GM19193 (cell line): ENCODE measurements around the gene SLC26A4.

Source experiments
- POLR2A ChIP-seq: IDR thresholded peaks from 4 replicates; pipeline ENCODE4 v1.6.1; 2011; ENCODE audit not compliant: insufficient read depth, insufficient read length; ENCODE audit errors: extremely low read depth

SLC26A4 gene

DNA sequence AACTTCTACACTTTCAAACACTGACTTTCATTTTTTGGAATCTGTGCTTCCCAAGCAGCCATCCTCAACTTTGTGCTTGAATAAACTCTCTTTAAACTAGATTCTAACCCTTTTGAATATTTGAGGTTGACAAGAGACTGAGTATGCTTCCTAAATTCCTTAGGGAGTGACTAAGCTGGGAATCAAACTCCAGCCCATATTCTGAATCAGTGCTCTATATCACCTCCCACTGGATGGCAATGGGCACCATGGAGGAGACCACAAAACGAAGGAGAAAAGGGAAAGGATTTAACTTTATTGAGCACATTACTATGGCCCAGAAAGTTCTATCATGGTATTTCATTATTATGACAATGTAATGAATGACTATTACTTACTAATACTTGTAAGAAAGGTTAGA is 17.2 kb upstream of the SLC26A4 start:
- TF ChIP-seq POLR2A = no peak

DNA sequence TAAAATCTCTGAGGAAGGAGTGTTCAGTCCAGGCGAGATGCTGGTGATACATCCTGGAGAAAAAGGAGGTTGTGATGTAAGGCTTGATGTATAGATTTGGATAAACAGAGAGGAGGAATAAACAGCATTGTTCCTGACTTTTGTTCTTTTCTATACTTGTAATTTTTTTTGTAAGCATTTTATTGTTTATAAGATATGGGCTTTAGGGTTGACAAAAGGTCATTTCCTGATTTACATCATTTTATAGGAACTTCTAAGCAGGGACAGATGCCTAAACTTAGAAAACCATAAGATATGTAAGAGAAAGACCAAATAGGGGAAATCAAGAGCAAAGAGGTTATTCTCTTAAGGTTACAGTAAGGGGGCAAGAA is 16.7 kb upstream of the SLC26A4 start:
- no peak for TF ChIP-seq POLR2A

DNA sequence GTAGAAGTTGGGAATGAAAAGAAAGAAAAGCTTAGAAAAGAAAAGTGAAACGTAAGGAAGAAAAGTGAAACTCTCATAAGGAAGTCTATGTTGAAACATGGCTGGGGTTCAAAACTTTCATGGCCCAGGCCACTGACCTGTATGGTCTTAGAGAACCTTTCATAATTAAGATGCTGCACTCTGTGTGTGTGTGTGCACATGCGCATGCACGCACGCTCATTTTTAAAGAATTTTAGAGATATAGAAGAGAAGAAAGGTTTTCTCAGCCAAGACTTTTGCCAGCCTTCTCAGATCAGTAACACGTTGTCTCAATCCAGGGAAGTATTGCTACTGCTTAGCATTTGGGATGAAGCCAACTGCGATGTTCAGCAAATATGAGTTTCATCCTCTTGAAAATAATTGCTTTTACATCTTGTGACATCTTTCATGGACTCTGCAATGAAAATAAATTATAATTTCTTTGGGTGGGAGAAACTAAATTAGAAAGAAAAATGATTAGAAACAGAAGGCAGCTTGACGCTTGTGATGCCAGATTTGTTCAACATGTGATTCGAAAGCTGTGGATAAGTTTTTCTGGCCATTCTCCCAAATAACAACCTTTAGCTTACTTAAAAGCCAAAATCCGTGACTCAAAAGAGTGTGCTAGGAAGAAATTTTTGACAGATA is 16.2 kb upstream of the SLC26A4 start:
- TF ChIP-seq POLR2A = no peak

DNA sequence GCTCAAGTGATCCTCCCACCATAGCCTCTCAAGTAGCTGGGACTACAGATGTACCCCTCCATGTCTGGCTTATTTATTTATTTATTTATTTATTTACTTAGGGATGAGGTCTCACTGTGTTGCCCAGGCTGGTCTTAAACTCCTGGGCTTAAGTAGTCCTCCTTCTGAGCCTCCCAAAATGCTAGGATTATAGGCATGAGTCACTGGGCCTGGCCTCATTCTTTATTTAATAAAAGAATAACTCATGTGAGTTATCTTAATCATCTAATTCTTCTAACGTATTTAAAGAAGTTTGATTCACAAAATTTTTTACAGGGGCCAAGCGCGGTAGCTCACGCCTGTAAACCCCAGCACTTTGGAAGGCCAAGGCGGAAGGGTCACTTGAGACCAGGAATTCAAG is 8.0 kb upstream of the SLC26A4 start:
- TF ChIP-seq POLR2A = no peak

DNA sequence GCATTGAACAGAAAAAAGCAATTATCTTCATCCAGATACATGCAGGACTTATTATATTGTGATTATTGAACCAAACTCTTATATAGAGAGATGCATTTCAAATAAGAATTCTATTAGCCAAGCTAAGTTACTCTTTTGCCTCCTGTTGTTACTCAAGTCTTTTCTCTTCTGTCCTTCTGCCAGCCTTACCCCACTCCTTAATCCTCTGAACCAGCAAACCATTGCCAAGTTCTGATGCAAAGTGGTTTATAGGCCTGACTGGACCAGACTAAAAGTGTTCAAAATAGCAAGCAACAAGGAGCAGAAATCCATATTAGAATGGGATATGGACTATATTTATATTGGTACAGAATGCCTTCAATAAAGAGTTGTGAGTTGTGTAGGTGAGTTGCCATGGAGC is 2.2 kb upstream of the SLC26A4 start:
- no peak for TF ChIP-seq POLR2A

DNA sequence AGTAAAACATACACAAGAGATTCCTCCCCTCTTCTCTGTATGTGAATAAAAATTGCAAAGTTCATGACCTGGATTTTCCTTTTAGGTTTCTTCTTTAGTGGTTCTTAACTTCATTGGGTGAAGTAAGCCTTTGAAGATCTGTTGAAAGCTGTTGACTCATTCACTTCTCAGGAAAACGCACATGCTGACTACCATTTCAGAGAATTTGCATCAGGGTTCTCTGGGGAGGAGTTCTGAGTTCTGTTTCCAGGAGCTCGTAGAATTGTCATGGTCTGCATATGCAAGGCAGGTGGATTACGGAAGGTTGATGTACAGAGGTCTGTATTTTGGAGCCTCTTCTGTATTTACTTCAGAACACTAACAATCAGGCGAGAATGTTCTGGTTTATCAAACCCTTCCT is 962 bp upstream of the SLC26A4 start:
- TF ChIP-seq POLR2A = no peak

DNA sequence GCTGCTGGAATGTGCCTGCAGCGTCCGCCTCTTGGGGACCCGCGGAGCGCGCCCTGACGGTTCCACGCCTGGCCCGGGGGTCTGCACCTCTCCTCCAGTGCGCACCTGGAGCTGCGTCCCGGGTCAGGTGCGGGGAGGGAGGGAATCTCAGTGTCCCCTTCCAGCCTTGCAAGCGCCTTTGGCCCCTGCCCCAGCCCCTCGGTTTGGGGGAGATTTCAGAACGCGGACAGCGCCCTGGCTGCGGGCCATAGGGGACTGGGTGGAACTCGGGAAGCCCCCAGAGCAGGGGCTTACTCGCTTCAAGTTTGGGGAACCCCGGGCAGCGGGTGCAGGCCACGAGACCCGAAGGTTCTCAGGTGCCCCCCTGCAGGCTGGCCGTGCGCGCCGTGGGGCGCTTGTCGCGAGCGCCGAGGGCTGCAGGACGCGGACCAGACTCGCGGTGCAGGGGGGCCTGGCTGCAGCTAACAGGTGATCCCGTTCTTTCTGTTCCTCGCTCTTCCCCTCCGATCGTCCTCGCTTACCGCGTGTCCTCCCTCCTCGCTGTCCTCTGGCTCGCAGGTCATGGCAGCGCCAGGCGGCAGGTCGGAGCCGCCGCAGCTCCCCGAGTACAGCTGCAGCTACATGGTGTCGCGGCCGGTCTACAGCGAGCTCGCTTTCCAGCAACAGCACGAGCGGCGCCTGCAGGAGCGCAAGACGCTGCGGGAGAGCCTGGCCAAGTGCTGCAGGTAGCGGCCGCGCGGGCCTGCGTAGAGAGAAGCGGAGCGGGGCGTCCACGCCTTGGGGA is 645 bp downstream of the SLC26A4 start:
- TF ChIP-seq POLR2A = no peak

DNA sequence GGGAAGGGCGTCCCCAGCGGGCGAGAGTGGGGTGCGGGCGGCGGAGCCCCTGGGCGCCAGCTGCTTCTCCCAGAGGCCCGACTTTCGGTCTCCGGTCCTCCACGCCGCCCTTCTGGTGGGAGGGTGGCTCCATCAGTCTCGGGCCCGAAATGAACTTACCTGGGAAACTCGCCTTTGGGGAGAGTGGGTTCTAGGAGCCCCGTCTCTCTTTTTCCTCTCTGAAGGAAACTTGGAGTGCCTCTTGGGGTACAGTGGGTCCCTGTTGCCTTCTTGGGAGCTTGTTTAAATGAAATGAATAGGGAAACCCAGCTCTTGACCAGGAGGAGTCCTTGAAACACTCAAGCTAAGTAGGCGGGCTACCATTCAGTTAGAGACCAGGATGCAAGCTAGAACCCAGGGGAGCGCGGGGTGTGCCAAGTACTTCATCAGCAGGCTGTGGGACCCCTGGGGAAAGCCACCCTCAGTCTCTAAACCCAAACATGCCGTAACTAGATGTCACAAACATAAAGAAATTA is 1.3 kb downstream of the SLC26A4 start:
- TF ChIP-seq POLR2A = no peak

DNA sequence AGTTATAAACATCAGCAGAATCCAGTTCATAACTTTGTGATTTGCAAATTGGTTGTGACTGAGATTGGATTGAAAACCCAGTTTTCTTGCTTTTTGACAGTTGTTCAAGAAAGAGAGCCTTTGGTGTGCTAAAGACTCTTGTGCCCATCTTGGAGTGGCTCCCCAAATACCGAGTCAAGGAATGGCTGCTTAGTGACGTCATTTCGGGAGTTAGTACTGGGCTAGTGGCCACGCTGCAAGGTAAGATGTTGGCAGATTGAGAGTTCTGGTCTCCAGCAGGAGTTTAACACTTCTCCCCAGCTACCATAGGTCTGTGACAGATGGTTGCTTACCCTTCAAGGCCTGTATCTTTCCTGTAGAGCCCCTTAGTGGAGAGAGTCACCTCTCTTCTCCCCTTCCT is 2.6 kb downstream of the SLC26A4 start:
- TF ChIP-seq POLR2A = no peak

DNA sequence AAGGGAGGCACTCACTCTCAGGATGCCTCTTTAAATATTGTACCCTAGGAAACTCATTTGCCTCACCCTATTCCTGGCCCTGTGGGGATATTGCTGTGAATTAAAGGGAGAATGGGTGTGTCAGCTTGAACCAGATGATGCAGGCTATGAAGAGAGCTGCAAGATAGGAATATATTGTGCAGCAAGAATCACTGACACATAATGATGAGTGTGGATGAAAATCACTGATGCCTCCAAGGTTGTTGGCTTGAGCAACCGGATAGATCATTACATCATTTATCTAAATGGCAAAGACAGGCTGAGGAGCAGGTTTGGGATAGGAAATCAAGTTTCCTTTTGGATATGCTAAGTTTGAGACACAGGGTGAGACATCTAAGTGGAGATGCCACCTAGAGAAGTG is 6.2 kb downstream of the SLC26A4 start:
- TF ChIP-seq POLR2A = no peak

DNA sequence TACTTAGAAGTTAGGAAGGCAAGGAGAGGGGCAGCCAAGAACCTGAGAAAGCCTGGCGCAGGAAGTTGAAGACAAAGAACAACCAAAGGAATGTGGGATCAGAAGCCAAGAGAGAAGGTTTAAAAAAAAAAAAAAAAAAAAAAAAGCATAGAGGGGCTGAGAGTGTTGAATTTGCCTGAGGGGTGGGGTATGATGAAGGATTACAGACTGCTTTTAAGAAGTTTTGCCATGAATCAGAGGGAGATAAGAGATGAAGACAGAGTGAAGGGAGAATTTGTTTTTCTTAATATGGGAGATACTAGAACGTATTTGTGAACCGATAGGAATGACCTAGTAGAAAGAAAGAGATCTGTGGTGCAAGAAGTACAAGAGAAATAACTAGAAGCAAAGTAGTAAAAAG is 6.7 kb downstream of the SLC26A4 start:
- no peak for TF ChIP-seq POLR2A

DNA sequence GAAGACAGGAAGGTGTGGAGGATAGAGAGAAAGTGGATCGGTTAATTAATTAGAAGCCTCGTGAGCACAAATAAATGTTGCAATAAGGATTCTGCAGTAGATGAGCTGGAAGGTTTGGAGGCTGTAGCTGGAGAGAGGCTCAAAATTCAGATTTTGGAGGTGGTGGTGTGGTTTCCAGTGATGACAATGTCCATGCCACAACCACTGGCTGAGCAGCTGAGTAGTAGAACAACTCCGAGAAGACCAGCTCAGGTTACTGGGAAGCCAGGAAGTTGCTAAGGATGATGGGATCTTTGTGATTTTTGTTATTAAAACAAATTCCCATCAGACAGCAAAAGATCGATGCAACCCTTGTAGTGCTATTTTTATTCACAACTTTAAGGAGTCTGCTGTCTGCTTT is 7.7 kb downstream of the SLC26A4 start:
- no peak for TF ChIP-seq POLR2A

DNA sequence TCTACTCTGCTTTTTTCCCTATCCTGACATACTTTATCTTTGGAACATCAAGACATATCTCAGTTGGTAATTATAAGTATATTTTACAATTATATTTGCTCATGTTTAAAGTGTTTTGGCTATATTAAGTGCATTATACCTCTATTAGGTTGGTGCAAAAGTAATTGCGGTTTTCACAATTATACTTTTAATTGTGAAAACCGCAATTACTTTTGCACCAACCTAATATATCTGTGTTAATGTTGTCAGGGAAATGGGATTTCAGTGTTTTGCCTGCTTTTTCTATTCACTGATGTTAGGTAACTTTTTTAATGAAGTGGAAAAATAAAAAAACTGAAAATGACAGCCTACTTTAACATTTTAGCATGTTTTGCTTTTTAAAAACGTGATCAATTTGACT is 11.6 kb downstream of the SLC26A4 start:
- TF ChIP-seq POLR2A = no peak

DNA sequence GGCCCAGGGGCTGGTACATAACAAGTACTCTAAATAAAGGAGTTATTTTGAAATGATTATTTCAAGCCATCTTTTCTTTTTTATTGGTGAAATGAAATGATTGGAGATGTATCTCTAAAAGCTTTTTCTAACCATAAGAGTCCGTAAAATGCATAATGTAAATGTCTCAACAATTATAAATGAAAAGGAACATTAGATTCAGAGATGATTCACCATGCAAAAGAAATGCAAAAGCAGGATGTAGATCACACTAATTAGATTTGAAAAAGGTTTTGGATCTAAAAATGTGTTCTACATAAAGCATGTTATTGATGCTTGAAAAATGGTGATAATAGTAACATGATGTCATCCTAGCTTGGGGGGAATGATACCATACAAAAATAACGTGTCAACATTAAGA is 15.6 kb downstream of the SLC26A4 start:
- no peak for TF ChIP-seq POLR2A

DNA sequence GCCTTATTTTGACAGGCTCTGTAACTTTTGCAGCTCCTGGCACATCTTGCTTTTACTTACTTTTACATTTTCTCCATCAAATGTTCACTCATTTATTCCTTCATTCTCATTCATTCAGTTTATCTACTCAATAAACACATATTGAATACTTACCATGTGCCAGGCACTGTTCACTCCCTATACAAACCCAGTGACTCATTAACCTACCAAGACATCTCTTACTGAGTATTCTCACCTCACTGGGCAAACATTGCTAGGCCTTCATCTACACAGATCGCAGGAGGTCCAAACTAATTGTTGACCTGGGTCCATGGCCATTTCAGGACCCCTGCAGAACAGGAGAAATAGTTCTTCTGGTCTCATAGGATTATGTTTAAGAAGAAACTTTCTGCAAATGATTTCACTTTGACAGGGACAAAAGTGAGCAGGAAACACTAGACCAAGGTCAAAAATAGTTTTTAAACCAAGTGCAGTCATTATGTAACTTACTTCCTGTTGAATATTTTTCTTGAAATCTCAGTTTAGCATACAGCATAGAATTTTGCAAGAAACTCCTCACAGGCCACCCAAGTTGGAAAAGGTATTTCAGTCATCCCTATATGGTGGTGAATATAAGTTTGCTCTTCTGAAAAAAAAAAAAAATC is 17.6 kb downstream of the SLC26A4 start:
- no peak for TF ChIP-seq POLR2A

DNA sequence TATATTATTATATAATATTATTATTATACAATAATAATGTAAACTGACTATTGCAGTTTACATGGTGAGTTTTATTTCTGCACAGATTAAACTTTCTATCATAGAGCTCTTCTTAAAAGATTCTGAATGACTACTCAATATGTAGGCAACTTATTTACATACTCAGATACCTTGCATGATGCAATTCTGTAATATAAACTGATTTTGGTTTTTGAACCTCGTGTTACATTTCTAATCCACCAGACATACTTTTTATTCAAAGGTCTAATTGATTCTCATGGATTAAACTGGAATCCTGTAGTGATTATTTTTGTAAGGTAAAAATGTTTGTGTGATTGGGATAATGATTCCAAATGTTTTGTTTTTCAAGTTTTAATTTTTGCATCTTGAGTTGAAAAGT is 19.9 kb downstream of the SLC26A4 start:
- TF ChIP-seq POLR2A = no peak
